ENCODE measurements around the gene MAP1B.
A peak's percentile ranks its signal among the peaks of the same experiment; 100 is the strongest.

Gene MAP1B

GRCh38 chr5:72101828-72102227, 5.4 kb upstream of the MAP1B start:
- no peak for DNase-seq

GRCh38 chr5:72106817-72107130, 501 bp upstream of the MAP1B start:
- DNase-seq: no peak

GRCh38 chr5:72107901-72108201, 576 bp downstream of the MAP1B start:
- DNase-seq: peak; percentile 38

- DNase-seq: peak; percentile 12
Observed at GRCh38 chr5:72108202-72109061, 1.2 kb downstream of the MAP1B start.

GRCh38 chr5:72109062-72109411, 1.8 kb downstream of the MAP1B start:
- DNase-seq: no peak

- no peak for DNase-seq
Observed at GRCh38 chr5:72109625-72110024, 2.4 kb downstream of the MAP1B start.

GRCh38 chr5:72110394-72111013, 3.2 kb downstream of the MAP1B start:
- DNase-seq: no peak

GRCh38 chr5:72112389-72112788, 5.1 kb downstream of the MAP1B start:
- no peak for DNase-seq

- no peak for DNase-seq
Observed at GRCh38 chr5:72114629-72115028, 7.4 kb downstream of the MAP1B start.

- no peak for DNase-seq
Observed at GRCh38 chr5:72115296-72115695, 8.0 kb downstream of the MAP1B start.

- no peak for DNase-seq
Observed at GRCh38 chr5:72117307-72117706, 10.0 kb downstream of the MAP1B start.

GRCh38 chr5:72121052-72121779, 13.9 kb downstream of the MAP1B start:
- DNase-seq: no peak

- DNase-seq: no peak
Observed at GRCh38 chr5:72121780-72122445, 14.6 kb downstream of the MAP1B start.

GRCh38 chr5:72122602-72123001, 15.3 kb downstream of the MAP1B start:
- DNase-seq: no peak

GRCh38 chr5:72123764-72124376, 16.6 kb downstream of the MAP1B start:
- no peak for DNase-seq

GRCh38 chr5:72125271-72125940, 18.1 kb downstream of the MAP1B start:
- no peak for DNase-seq

GRCh38 chr5:72125941-72126620, 18.8 kb downstream of the MAP1B start:
- DNase-seq: no peak

GRCh38 chr5:72126796-72127195, 19.5 kb downstream of the MAP1B start:
- DNase-seq: no peak

- no peak for DNase-seq
Observed at GRCh38 chr5:72129725-72130124, 22.4 kb downstream of the MAP1B start.

- no peak for DNase-seq
Observed at GRCh38 chr5:72130351-72130761, 23.1 kb downstream of the MAP1B start.

- DNase-seq: no peak
Observed at GRCh38 chr5:72133212-72133990, 26.1 kb downstream of the MAP1B start.
